ENCODE results near the gene CDC27.

DNA sequence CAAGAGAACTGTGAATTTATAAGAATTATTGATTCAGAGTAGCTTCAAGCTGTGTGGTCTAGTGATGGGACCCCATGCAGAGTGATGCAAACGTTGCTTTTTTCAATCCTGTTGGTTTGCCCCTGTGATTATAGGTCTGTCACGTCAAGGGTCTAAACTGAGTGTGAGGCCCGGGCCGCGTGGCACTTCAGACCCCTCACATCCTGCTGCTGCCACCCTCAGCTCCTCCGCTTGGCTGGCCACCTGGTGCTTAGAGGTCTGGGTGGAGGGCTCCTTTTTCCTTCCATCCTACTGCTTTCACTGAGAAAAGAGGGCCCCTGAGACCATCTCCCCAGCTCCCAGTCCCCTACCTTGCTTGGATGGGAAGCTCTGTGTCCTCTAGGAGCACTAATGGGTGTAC is 32.1 kb upstream of the CDC27 start:
- TF ChIP-seq CTCF (IDR thresholded peaks at IDR 0.05): no peak
- no peak for TF ChIP-seq POLR2A (IDR thresholded peaks at IDR 0.05)
- no peak for TF ChIP-seq EP300 (IDR thresholded peaks at IDR 0.05)
